GM20431 (cell line): ENCODE results near the gene CBFA2T3.

Source experiments
- in situ Hi-C: fragments of 300-500 bp; cut with MseI, MboI; formaldehyde crosslinking; loops from one replicate; pipeline ENCODE4 v1.15.0; 2020; ENCODE audit warnings: low sequenced_read_pairs; ENCODE audit not compliant: unreplicated experiment

Gene CBFA2T3

DNA sequence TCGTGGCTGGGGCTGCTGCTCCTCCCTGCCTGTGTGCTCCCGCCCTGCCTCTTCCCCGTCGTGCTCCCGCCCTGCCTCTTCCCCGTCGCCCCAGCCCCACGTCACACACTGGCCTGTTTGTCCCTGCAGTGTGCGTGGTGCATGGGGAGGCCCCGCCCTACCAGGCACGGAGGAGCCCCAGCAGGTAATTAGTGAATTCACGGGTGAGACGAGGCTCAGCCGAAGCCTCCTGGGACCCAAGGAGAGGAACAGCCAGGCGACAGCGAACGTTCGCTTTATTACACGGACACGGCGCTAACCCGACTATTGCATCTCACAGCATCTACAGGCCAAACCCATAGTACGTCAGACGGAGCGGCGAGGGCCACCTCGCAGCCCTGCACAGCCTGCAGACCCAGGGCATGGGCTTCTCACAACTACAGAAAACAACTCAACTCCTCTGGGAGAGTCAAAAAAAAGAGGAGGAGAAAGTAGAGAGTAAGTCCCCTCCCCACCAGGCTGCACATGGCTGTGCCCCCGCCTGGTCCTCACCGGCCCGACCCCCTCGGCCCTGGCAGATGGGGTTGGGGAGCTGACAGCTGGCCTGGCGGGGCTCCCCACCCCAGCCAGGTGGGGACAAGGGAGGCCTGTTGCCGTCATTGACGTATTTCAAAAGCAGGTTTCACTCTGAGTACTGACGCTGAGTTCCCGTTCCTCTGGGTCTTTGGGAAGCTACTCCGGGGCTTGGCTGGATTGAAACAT lies 106.2 kb downstream of the CBFA2T3 start:
- in situ Hi-C loops: no loop called here

DNA sequence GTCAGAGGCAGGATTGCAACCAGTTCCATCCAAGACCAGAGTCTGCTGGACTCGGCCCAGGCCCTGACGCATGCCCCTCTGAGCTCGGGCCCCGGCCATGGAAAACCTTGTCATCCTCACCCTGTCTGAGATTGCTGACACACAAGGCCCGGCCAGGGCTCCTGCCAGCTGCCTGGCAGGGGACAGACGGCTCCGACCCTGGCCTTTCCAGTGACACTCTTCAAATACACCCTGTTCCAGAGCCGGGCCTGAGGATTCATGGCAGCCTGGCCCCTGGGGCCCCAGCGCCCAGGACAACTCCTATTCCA lies 107.4 kb downstream of the CBFA2T3 start:
- in situ Hi-C loops: no loop called here

DNA sequence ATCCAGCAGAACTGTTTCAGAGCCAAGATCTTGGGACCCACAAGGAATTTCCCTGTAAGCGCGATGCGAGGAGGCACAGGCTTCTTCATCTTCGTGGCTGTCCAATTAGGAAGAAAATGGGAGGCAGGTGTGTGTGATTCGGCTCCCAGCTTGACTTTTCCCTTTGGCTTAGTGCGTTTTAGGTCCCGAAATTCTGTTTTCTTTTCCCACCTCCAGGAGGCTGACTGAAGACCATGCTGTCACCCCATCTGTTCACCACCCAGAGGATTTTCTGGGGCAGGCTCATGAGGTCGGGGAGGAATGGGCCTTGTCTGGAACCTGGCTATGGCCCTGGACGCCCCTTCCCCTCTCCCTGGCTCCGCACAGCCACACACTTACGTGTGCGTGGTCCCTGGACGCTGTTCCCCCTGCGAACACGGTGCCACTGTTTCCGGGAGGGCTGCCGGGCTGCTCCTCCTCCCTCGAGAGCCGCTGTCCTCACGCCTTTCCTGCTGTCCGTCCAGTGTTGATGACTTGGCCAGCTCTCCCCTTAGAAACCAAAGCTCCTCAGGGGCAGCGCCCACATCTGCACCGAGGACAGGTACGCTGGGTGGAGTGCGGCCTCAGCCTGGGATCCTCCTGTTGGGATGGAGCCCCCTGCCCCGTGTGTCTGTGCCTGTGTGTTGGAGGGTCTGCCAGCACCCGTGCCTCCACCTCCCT lies 107.9 kb downstream of the CBFA2T3 start:
- in situ Hi-C loops: no loop called here

DNA sequence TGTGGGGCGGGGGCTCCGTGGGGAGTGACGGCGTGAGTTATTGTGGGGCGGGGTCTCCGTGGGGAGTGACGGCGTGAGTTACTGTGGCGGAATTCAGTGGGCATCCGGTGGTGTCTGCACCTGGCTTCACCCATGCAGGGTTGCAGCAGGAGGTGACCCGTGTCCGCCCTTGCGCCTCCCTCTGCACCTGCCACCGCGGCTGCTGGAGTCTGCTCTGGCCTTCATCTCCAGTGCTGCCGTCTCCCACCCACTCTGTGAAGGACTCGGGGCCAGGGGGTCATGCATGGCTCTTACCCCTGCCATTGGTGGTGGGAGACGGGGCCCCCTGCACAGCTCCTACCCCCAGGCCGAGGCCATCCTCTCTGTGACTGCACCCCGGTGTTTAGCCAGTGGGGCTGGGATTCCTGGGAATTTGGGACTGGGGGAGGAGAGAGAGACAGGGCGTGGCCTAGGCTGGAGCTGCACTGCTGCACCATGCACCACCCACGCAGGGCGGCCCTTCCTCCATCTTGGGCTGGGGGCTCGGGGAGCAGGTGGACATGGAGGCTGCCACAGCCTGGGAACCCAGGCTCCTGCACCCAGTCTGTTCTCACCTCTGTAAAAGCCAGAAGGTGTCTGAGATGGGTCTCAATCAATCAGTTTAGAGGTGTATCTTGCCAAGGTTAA lies 109.3 kb downstream of the CBFA2T3 start:
- in situ Hi-C loops: no loop called here

DNA sequence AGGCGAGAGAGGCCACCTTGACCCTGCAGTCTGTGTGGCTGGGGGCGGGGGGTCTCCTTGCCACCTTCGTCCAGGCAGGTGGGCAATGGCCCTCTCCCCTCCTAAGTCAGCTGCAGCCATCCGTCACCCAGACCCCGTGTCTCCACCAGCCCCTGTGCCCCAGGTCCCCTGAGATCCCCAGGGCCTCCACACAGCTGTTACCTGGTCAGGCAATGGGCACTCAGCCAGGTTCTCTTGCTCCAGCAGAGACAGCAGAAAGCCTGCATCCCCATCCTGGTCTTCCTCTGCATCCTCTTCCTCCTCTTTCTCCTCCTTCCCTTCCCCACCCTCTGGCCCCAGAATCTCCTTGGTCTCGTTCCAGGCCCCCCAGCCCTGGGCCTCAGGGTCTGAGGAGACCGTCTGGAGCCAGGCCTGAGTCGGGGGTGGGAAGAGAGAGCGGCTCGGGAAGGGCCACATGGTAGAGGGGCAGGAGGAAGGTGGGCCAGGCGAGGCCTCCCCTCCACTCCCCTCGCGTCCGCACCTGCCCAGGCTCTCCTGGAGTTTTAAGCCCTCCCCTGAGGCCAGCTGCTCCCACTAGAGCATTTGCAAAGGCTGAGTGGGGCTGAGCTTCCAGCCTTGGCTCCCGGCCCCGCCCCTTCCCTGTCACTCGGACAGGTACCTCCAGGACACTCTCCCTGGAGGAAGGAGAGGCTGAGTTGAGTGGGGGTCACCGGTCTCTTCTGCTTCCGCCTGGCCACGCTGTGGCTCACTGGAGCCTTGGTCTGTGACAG lies 110.7 kb downstream of the CBFA2T3 start, which contains the start of gene PABPN1L:
Gene PABPN1L, minus strand, starts transcription at position 510 of the 770 bp plus-strand sequence. Its CDS starts 54 bp downstream, at position 456.
- in situ Hi-C loops: no loop called here

DNA sequence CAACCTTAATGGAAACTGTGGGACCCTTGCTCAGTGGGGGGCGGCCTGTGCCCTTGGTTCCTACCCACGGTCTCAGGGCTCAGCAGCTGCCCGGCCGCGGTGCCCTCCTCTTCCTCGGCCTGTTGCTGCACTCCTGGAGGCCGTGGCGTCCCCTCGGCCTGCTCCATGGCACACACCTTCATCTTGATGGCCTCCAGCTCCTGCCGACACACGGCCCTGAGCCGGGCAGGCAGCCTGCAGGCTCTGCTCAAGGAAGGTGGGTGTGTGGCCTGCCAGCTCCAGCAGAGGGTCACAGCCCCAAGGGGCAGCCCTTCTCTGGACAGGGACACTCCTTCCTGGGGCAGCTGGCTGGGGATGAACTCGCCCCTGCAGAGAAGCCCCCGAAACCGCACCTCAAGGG lies 111.3 kb downstream of the CBFA2T3 start:
- in situ Hi-C loops: no loop called here

DNA sequence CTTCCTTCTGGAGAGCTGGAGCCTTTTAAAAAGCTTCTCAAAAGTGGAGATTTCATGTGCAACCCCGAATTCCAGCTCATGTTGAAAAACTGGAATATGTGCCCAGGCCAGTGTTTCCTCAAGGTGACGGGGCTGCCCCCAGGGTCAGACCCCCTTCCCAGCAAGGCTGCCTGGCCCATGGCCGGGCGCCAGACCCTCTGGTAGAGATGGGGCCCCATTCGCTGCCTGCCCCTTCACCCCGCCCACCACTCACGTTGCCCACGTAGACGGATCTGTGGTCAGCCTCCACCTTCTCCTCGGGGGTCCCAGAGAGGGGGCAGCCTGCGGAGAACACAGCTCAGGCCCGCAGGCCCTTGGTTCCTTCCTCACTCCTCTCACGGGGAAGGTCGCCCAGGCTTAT lies 111.7 kb downstream of the CBFA2T3 start:
- in situ Hi-C loops: no loop called here

DNA sequence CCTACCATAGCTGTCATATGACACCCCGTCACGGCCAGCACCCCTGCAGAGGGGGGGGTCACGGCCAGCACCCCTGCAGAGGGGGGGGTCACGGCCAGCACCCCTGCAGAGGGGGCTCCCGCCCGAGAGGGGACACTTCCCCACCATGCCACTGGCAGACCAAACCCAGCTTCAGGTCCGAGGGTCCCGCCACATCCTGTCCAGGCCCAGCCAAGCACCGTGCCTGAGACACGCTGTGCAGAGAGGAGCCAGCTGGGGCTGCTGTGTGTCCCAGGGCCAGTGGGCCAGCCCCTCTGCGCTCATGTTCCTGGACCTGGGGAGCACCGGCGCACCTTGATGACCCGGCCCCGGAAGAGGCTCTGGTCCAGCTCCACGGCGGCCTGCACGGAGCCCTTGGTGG lies 112.5 kb downstream of the CBFA2T3 start:
- in situ Hi-C loops: no loop called here

DNA sequence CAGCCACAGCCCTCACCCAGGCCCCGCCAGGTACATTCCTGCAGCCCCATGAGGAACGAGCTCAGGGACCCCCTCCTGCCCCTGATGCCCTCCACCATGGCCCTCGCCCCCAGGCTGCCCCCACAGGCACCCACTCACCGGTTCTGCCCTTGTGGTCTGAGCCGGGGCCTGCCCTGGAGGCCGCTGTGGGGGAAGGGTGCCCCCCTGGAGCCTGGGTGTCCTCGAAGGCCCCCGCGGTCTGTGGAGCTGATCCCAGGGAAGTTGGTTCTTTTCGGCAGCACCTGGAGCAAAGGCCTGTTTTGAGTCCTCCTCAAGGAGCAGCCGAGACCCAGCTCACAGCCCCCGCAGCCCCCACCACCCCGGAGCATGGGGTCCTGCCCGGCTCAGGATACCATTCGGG lies 112.9 kb downstream of the CBFA2T3 start:
- in situ Hi-C loops: no loop called here

DNA sequence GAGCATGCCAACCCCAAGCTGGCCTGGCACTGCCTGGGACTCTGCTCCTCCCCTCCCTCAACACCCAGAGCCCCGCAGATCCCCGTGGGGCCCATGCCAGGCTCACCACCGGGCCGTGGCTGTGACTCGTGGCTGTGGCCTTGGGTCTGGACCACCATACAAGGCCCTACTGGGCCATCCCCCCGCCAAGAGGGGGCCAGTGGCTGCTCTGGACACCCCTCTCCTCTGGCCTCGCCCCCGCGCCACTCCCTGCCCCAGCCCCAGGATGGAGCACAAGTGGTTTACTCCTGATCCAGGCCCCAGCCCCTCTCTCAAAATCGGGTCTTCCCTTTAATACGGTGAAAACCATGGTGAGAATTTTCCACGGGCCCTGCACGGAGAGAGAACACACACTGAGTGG lies 113.6 kb downstream of the CBFA2T3 start:
- in situ Hi-C loops: no loop called here

DNA sequence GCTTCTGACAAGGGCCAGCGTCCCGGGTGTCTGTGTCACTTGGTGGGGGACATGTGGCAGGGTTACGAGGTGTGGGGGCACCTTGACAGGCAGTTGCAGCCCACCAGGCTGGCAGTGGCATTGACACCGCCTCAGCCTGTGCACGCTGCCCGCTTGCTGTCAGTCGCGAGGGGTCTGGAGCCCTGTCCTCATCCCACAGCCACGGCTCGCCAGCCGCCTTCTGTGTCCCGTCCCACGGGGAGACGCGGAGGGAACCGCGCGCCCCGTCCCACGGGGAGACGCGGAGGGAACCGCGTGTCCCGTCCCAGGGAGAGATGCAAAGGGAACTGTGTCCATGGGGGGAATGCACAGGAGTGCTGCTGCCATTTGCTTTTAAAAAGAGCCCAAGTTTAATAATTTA lies 114.0 kb downstream of the CBFA2T3 start:
- in situ Hi-C loops: no loop called here

DNA sequence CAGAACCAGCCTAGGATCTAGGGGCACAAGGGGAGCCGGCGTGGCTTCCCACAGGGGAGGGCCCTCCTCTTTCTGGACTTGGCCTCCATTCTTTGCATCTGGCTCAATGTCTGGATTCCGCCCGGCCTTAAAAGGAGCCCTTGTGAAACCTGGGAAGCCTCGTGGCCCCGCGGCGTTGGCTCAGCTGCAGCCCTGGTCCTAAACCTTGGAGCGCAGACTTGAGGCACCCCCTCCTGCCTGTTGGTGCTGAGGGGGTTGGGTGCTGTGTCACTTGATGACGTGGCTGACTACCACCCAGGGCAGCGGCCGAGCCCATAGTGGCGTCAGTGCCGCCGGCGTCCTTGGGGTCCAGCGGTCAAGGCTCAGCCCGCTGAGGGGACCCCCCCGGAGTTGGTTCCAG lies 115.6 kb downstream of the CBFA2T3 start:
- in situ Hi-C loops: no loop called here

DNA sequence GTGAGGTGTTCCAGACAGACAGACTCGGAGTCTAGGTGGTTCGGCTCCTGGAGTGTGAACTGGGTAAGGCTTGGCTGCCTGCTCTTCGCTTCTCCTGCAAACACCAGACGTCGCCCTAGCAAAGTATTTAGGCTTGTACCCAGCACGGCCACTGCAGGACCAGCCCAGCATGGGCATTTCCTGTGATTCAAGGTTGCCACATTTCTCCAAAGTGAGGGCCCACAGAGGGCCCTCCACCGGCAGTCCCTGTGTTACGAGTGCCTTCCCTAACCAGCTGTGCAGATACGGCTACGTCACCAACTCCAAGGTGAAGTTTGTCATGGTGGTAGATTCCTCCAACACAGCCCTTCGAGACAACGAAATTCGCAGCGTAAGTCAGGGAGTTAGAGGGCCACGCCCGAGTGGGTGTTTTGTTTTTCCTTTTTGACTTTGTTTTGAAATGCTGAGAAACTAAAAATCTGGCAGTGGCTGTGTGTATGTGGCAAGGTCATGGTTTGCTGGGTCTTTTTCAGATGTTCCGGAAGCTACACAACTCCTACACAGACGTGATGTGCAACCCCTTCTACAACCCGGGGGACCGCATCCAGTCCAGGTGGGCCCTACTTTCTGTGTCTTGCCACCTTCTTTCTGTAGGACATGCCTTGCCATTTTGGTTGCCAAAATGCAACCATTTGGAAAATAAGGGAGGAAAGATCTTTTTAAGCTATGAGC lies 117.5 kb downstream of the CBFA2T3 start:
- in situ Hi-C loops: no loop called here

DNA sequence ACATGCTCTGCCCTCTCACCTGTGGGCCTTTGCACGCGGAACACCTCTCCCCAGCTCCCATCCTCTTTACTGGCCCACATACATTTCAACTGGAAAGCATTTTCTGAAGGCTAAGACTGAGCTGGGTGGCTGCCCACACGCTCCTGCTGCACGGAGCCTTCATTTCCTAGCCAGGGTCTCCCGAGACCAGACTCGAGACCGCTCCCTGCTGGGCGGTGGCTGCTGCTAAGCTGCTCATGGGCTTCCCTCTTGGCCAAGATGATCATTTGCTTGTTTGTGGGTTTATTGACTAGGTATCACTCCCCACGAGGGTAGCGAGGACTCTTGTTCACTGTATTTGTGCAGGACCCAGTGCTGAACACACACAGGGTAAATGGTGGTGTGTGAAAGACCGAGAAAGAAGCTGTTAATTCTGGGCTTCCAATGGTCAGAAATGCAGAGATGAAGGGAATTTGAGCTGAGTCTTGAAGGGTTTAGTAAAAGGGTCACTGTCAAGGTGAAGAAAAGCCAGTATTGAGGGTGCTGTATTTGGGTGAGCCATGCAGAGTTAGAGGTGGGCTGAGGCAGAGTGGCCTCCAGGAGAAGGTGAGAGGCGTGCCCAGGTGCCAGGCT lies 119.2 kb downstream of the CBFA2T3 start:
- in situ Hi-C loops: no loop called here

DNA sequence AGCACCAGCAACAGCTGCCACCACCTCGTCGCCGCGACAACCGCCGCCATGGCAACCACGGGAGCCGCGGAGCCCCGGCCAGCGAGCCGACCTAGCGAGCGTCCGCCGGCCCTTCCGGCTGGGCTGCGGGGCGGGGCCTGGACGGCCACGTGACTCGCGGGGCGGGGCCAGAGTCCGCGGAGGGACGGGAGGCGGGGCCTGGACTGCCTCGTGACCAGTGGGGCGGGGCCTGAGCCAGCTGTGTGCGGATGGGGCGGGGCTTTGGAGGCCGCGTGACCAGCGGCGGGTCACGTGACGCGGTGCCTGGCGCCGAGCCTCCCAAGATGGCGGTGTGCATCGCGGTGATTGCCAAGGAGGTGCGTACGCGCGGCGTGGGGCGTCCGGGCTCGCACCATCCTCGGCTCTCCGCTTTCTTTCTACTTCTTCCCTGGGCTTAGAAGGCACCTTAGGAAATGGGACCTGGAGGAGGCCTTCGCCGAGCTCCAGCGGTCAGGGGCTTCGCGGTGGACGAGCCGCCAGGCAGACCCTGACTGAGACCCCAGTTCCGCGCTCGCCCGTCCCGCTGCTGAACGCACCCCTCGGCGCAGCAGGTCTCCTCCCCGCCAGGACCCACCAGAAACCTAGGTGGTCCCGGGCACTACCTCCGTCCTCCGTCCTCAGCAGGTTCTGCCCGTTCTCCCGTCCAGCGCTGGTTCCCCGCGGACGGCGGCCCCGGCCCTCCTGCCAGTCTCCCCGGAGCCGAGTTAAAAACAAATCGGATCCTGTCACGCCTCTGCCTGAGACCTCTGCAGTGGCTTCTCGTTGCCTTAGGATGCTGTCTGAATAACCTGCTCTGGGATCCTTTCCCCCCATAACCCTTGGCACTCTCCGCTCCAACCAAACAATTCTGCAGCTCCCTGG lies 119.9 kb downstream of the CBFA2T3 start, which contains the start of the genes GALNS and TRAPPC2L:
Gene GALNS, minus strand, starts transcription at position 120 of the 900 bp plus-strand sequence. Its CDS starts 70 bp downstream, at position 50.
Gene TRAPPC2L, plus strand, starts transcription at position 300 of the 900 bp plus-strand sequence. Its CDS starts 24 bp downstream, at position 324.
- in situ Hi-C loops: no loop called here

DNA sequence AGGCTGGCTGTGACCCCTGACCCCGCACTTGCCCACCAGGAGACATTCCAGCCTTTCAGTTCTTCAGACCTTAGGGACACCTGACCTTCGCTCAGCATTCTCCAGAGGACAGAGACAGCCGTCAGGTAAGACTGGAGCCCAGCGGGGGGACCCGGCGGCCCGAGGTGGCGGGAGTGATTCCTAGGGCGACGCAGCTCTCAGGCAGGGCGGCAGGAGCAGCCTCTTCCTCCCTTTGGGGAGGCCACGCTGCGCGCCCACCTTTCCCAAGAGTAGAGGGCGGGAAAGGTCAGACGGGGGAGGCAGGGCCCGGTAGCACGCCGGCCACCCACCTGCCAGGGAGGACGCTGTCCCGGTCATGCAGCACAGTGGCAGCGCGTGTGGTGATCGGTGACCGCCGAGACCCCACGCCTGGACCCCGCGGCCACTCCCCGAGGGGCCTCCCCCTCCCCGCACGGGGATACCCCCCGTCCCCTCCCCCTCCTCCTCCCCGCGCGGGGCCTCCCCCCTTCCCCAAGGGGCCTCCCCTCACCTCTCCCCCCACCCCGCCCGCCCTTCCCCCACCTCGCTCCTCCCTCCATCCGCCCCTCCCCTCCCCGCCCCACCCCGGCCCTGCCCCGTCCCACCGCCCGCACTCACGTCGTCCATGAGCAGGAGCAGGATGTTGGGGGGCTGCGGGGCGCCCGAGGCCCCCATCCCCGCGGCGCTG lies 120.7 kb downstream of the CBFA2T3 start:
- in situ Hi-C loops: no loop called here

DNA sequence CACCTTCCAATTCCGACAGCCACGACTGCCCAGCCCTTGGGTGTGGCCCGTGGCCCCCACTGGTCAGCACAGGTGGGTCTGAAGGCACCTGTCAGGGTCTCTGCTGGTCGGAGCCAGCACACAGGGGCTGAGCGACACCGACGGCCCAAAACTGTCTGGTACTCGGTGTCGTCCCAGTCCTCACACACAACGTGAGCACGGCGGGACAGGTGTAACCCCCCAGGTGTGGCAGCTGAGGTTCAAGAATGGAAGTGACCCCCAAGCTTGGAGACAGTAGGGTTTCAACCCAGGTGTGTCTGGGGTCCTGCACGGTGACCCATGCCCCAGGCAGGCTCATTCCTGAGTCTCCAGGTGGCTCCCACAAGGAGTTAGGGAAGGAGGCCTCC lies 121.3 kb downstream of the CBFA2T3 start:
- in situ Hi-C loops: no loop called here

DNA sequence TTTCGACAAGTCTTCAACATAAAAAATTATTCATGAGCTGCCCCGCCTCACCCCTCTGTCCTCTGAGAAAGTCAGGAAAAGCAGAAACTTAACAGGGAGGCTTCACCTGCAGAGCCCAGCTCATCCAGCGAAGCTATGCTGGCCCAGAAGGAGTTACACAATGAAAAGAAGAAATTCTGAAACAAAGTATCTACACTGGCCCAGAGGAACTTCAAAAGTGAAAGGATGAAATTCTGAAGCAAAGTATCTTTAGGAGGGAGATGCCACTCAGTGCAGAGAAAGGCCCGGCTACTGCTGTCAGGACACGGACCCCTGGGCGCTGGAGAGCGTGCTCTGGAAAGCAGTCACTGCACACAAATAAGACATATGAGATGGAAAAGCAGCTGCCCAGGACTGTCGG lies 121.8 kb downstream of the CBFA2T3 start:
- in situ Hi-C loops: no loop called here
